ENCODE measurements around the gene NEK9. TPM values are rescaled to one million over a fixed set of nuclear protein-coding genes. Genes with fewer than 3 reads are reported as not detected.

Gene NEK9
- total RNA-seq, 1 donor from 2014 or later = 68.8 TPM

- intact Hi-C loops (cut with micrococcal nuclease) = no loop called here
- Mint-ChIP-seq H3K27me3 (no peaks in the 10 kb centered on the region), H3K36me3 (ENCODE audit: low read depth) (peaks cover 57% of the 10 kb centered on the region), H3K27ac (no peak overlapping the region), H3K4me3 (no peak overlapping the region), H3K9me3 (no peaks in the 10 kb centered on the region), H3K4me1 (peaks cover 23% of the 10 kb centered on the region)
- no peak for DNase-seq
Observed at GRCh38 chr14:75119056-75119455, 7.8 kb downstream of the NEK9 start.

GRCh38 chr14:75113932-75114539 lies 12.8 kb downstream of the NEK9 start:
- Mint-ChIP-seq H3K4me3 (no peak overlapping the region), H3K27ac (no peak overlapping the region)
- intact Hi-C loops (cut with micrococcal nuclease) = no loop called here

DNA sequence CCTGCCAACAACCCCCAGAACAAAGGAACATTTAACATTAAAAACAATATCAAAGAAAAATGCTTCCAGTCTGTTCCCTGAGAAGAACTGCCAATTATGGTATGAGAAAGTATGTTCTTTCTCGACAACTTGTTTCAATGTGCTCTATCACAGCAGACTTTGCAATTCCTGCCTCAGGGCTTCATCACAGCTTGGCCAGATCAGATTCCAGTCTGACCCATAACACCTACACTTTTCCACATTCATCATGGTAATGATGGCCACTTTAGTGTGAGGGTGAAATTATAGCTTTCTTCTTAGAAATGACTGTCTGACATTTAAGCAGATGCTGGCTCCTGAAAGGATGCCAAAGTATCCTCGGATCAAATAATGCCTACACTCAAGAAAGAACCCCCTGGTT lies 17.0 kb downstream of the NEK9 start:
- DNase-seq = no peak
- Mint-ChIP-seq H3K4me1 (peaks cover 13% of the 10 kb centered on the region), H3K9me3 (no peaks in the 10 kb centered on the region), H3K27me3 (no peaks in the 10 kb centered on the region), H3K4me3 (no peak overlapping the region), H3K36me3 (ENCODE audit: low read depth) (peaks cover 70% of the 10 kb centered on the region), H3K27ac (no peak overlapping the region)
- intact Hi-C loops (cut with micrococcal nuclease) = no loop called here

More at GRCh38 chr14:75113932-75114539, 12.8 kb downstream of the NEK9 start:
- H3K4me1 Mint-ChIP-seq = peaks cover 15% of the 10 kb centered on the region
- peak; percentile 65 for DNase-seq
- peaks cover 73% of the 10 kb centered on the region for H3K36me3 Mint-ChIP-seq (ENCODE audit: low read depth)
- H3K9me3 Mint-ChIP-seq = no peaks in the 10 kb centered on the region
- no peaks in the 10 kb centered on the region for H3K27me3 Mint-ChIP-seq

GRCh38 chr14:75107186-75107585 lies 19.7 kb downstream of the NEK9 start:
- Mint-ChIP-seq H3K4me1 (peaks cover under 1% of the 10 kb centered on the region), H3K27me3 (no peaks in the 10 kb centered on the region), H3K36me3 (ENCODE audit: low read depth) (peaks cover 65% of the 10 kb centered on the region), H3K9me3 (no peaks in the 10 kb centered on the region), H3K4me3 (no peak overlapping the region), H3K27ac (no peak overlapping the region)
- intact Hi-C loops (cut with micrococcal nuclease) = no loop called here
- no peak for DNase-seq

GRCh38 chr14:75101491-75101890 lies 25.4 kb downstream of the NEK9 start:
- peaks cover 56% of the 10 kb centered on the region for H3K36me3 Mint-ChIP-seq (ENCODE audit: low read depth)
- H3K27ac Mint-ChIP-seq = no peak overlapping the region
- intact Hi-C loops (cut with micrococcal nuclease) = no loop called here

DNA sequence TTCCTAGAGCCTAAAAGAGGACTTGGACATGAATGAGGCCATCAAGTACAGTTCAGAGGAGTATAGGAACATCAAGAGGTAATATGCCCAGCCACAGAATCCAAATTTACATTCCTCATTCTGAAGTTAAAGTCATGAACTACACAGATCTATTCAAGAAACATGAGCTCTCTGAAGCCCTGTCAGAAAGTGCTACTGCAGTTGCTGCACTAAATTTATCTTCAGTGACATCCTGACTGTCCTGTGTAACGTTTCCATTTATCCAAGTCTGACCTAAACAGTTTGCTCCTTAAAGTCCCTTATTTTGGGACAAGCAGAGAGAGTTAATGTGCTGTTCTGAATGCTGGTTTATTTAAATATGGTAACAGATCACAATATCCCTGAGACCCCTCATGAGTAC lies 28.2 kb downstream of the NEK9 start:
- H3K4me1 Mint-ChIP-seq = no peaks in the 10 kb centered on the region
- no peak overlapping the region for H3K27ac Mint-ChIP-seq
- no peaks in the 10 kb centered on the region for H3K9me3 Mint-ChIP-seq
- H3K27me3 Mint-ChIP-seq = no peaks in the 10 kb centered on the region
- no peak overlapping the region for H3K4me3 Mint-ChIP-seq
- H3K36me3 Mint-ChIP-seq (ENCODE audit: low read depth) = peaks cover 53% of the 10 kb centered on the region
- intact Hi-C loops (cut with micrococcal nuclease) = no loop called here
- no peak for DNase-seq

More at GRCh38 chr14:75101491-75101890, 25.4 kb downstream of the NEK9 start:
- DNase-seq = no peak
- H3K27me3 Mint-ChIP-seq = no peaks in the 10 kb centered on the region
- no peaks in the 10 kb centered on the region for H3K9me3 Mint-ChIP-seq
- no peaks in the 10 kb centered on the region for H3K4me1 Mint-ChIP-seq
- no peak overlapping the region for H3K4me3 Mint-ChIP-seq

GRCh38 chr14:75098212-75098611 lies 28.6 kb downstream of the NEK9 start:
- intact Hi-C loops (cut with micrococcal nuclease) = no loop called here
- Mint-ChIP-seq H3K36me3 (ENCODE audit: low read depth) (peaks cover 52% of the 10 kb centered on the region), H3K9me3 (no peaks in the 10 kb centered on the region), H3K27me3 (no peaks in the 10 kb centered on the region), H3K4me1 (no peaks in the 10 kb centered on the region), H3K27ac (no peak overlapping the region), H3K4me3 (no peak overlapping the region)
- no peak for DNase-seq

- intact Hi-C loops (cut with micrococcal nuclease) = no loop called here
- peaks cover 53% of the 10 kb centered on the region for H3K36me3 Mint-ChIP-seq (ENCODE audit: low read depth)
- H3K4me1 Mint-ChIP-seq = no peaks in the 10 kb centered on the region
- no peak for DNase-seq
- no peak overlapping the region for H3K27ac Mint-ChIP-seq
- no peak overlapping the region for H3K4me3 Mint-ChIP-seq
- no peaks in the 10 kb centered on the region for H3K9me3 Mint-ChIP-seq
- no peaks in the 10 kb centered on the region for H3K27me3 Mint-ChIP-seq
Observed at GRCh38 chr14:75096959-75097358, 29.9 kb downstream of the NEK9 start.

DNA sequence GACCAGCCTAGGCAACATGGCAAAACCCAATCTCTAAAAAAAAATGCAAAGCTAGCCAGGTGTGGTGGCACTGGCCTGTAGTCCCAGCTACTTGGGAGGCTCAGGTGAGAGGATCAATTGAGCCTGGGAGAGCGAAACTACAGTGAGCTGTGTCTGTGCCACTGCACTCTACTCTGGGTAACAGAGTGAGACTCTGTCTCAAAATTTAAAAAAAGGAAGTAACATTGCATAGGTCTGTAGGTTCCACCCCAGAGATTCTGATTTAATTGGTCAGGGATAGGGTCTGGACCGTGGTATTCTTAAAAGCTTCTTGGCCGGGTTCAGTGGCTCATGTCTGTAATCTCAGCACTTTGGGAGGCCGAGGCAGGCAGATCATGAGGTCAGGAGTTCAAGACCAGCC lies 31.2 kb downstream of the NEK9 start:
- Mint-ChIP-seq H3K36me3 (ENCODE audit: low read depth) (peaks cover 54% of the 10 kb centered on the region), H3K4me1 (no peaks in the 10 kb centered on the region), H3K27me3 (no peaks in the 10 kb centered on the region), H3K27ac (no peak overlapping the region), H3K9me3 (no peaks in the 10 kb centered on the region), H3K4me3 (no peak overlapping the region)
- intact Hi-C loops (cut with micrococcal nuclease) = no loop called here
- no peak for DNase-seq

- no peak overlapping the region for H3K4me3 Mint-ChIP-seq
- H3K9me3 Mint-ChIP-seq = no peaks in the 10 kb centered on the region
- no peaks in the 10 kb centered on the region for H3K4me1 Mint-ChIP-seq
- no peak for DNase-seq
- H3K36me3 Mint-ChIP-seq (ENCODE audit: low read depth) = peaks cover 51% of the 10 kb centered on the region
- intact Hi-C loops (cut with micrococcal nuclease) = no loop called here
- H3K27me3 Mint-ChIP-seq = no peaks in the 10 kb centered on the region
- H3K27ac Mint-ChIP-seq = no peak overlapping the region
Observed at GRCh38 chr14:75094896-75095295, 32.0 kb downstream of the NEK9 start.

DNA sequence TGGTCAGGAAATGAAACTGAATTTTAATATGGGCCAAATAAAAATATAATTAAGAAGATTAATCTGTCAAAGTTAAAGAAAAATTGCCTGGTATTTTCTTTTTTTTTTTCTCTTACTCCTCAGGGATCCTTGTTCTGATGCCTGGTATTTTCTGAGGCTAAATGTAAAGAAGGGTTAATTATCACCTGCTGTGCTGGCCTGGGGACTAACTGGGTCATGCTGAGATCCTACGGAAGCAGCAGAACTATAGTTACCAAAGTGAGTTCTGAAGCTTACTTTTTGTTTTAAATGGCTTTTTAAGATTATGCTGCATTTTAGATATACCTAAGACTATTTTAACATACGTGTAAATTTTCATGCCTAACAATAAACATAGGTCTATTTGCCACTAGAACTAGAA lies 34.1 kb downstream of the NEK9 start:
- Mint-ChIP-seq H3K9me3 (no peaks in the 10 kb centered on the region), H3K4me3 (no peak overlapping the region), H3K36me3 (ENCODE audit: low read depth) (peaks cover 37% of the 10 kb centered on the region), H3K4me1 (no peaks in the 10 kb centered on the region), H3K27ac (no peak overlapping the region), H3K27me3 (no peaks in the 10 kb centered on the region)
- intact Hi-C loops (cut with micrococcal nuclease) = no loop called here
- no peak for DNase-seq

DNA sequence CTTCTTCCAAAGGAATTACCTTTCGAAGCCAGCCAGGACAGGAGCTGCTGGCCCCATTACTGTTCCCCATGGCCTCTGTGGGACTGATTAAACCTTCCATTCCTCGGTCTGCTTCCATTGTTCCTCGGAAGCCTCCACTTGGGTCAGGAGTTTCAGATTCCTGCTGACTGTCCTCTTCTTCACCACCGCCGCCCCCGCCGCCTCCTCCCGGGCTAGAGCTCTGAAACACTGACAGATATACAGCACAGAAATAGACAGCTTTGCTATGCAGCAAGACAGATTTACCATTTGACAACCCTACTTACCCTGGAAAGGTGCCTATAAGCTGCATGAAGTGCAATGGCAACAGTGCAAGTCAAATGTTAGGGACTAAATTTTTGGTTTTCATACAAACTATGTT lies 35.6 kb downstream of the NEK9 start:
- intact Hi-C loops (cut with micrococcal nuclease) = no loop called here
- Mint-ChIP-seq H3K9me3 (no peaks in the 10 kb centered on the region), H3K36me3 (ENCODE audit: low read depth) (peaks cover 39% of the 10 kb centered on the region)

GRCh38 chr14:75090353-75090752 lies 36.5 kb downstream of the NEK9 start:
- DNase-seq = no peak
- intact Hi-C loops (cut with micrococcal nuclease) = no loop called here
- no peaks in the 10 kb centered on the region for H3K4me1 Mint-ChIP-seq
- H3K9me3 Mint-ChIP-seq = no peaks in the 10 kb centered on the region
- peaks cover 41% of the 10 kb centered on the region for H3K36me3 Mint-ChIP-seq (ENCODE audit: low read depth)
- H3K4me3 Mint-ChIP-seq = no peak overlapping the region
- no peaks in the 10 kb centered on the region for H3K27me3 Mint-ChIP-seq
- H3K27ac Mint-ChIP-seq = no peak overlapping the region

More for the DNA sequence above, 35.6 kb downstream of the NEK9 start:
- Mint-ChIP-seq H3K4me3 (no peak overlapping the region), H3K27ac (no peak overlapping the region), H3K4me1 (no peaks in the 10 kb centered on the region), H3K27me3 (no peaks in the 10 kb centered on the region)
- no peak for DNase-seq

DNA sequence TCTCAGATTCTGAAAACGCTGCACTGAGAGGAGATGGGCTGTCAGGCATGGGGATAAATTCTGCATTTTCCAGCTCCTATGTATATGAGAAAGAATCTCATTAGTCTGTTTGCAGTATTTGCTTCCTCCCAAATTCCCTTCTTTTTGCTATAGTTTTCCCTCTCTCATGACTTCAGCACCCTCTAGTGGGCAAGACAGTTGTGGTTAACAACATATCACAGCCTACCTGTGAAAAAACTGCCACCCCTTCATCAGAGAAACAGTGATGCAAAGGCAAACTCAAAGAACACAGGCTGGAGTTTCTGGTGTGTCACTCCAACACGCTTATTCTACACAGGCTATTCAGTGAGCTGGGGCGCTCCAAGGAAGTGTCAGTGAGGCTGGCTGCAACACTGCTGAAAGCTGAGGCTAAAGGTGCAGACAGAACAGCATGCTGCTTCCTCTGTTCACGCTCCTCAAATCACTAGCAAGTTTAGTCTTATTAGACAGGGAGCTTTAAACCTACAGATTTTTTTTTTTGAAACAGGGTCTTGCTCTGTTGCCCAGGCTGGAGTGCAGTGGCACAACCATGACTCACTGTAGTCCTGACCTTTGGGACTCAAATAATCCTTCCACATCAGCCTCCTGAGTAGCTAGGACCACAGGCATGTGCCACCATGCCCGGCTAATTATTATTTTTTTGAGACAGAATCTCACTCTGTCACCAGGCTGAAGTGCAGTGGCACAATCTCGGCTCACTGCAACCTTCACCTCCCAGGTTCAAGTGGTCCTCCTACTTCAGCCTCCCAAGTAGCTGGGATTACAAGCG lies 38.1 kb downstream of the NEK9 start:
- Mint-ChIP-seq H3K36me3 (ENCODE audit: low read depth) (peaks cover 42% of the 10 kb centered on the region), H3K27ac (no peak overlapping the region), H3K4me3 (no peak overlapping the region), H3K27me3 (no peaks in the 10 kb centered on the region), H3K4me1 (no peaks in the 10 kb centered on the region), H3K9me3 (no peaks in the 10 kb centered on the region)
- DNase-seq = peak; percentile 86
- intact Hi-C loops (cut with micrococcal nuclease) = loop anchor here (1.0 kb wide), 2 partner anchors 143 to 227 kb away; no protein-coding TSS in a partner anchor
